ENCODE data around the gene RARA.
A peak's percentile ranks its signal among the peaks of the same experiment; 100 is the strongest.

Gene RARA

GRCh38 chr17:40361925-40362695 is 53.1 kb downstream of the RARA start:
- no peak for TF ChIP-seq CTCF (IDR thresholded peaks at IDR 0.05; ENCODE audit: low read depth, low read length, missing control alignments)
- H3K4me3 ChIP-seq (ENCODE audit: low read depth, low read length): peak overlapping the region; percentile 61; the same call in 1 of the 2 replicates
- no peak for DNase-seq (ENCODE audit: low read depth)

- no peak for DNase-seq (ENCODE audit: low read depth)
- TF ChIP-seq CTCF (IDR thresholded peaks at IDR 0.05; ENCODE audit: low read depth, low read length, missing control alignments): peak; percentile 79
- H3K4me3 ChIP-seq (ENCODE audit: low read depth, low read length): peak overlapping the region; percentile 61
Observed at GRCh38 chr17:40362696-40363110, 53.7 kb downstream of the RARA start.

GRCh38 chr17:40363111-40363827 is 54.3 kb downstream of the RARA start:
- DNase-seq (ENCODE audit: low read depth): no peak
- no peak for TF ChIP-seq CTCF (IDR thresholded peaks at IDR 0.05; ENCODE audit: low read depth, low read length, missing control alignments)

GRCh38 chr17:40364121-40364861 is 55.3 kb downstream of the RARA start, which contains the start of gene GJD3:
GJD3 (minus strand) TSS chr17:40364737; CDS start chr17:40363815, 922 bp downstream.
- peak within 1 kb of the TSS; percentile 61 for H3K4me3 ChIP-seq (ENCODE audit: low read depth, low read length)
- DNase-seq (ENCODE audit: low read depth): no peak
- TF ChIP-seq CTCF (IDR thresholded peaks at IDR 0.05; ENCODE audit: low read depth, low read length, missing control alignments): no peak

More at GRCh38 chr17:40363111-40363827, 54.3 kb downstream of the RARA start:
- peak overlapping the region; percentile 61 for H3K4me3 ChIP-seq (ENCODE audit: low read depth, low read length)

- DNase-seq (ENCODE audit: low read depth): no peak
- H3K4me3 ChIP-seq (ENCODE audit: low read depth, low read length): no peak overlapping the region
- no peak for TF ChIP-seq CTCF (IDR thresholded peaks at IDR 0.05; ENCODE audit: low read depth, low read length, missing control alignments)
Observed at GRCh38 chr17:40364906-40365305, 55.9 kb downstream of the RARA start.

- TF ChIP-seq CTCF (IDR thresholded peaks at IDR 0.05; ENCODE audit: low read depth, low read length, missing control alignments): no peak
- H3K4me3 ChIP-seq (ENCODE audit: low read depth, low read length): no peak overlapping the region
- DNase-seq (ENCODE audit: low read depth): no peak
Observed at GRCh38 chr17:40366076-40366860, 57.3 kb downstream of the RARA start.
